Sigmoid colon (tissue), 7 donors: ENCODE measurements around the gene LAMB3. TPM values are rescaled to one million over a fixed set of nuclear protein-coding genes. Genes with fewer than 3 reads are reported as not detected.

ENCODE experiments used
- DNase-seq: peaks from one replicate; pipeline ENCODE4 v3.0.0-alpha.2; 2019
- H3K27ac ChIP-seq, 4 donors: fragments of 200-600 bp; sonication (generic); one replicate each; pipeline ENCODE4 v1.5.1; 2016 to 2019; ENCODE audit warnings: mild to moderate bottlenecking in 1 of 4
- H3K27me3 ChIP-seq, 3 donors: fragments of 200-600 bp; sonication (generic); one replicate each; pipeline ENCODE4 v1.5.1; 2019; ENCODE audit warnings: mild to moderate bottlenecking in 1 of 3
- H3K36me3 ChIP-seq, 4 donors: fragments of 200-600 bp; sonication (generic); one replicate each; pipeline ENCODE4 v1.5.1; 2016 to 2019
- H3K4me1 ChIP-seq, 4 donors: fragments of 200-600 bp; sonication (generic); one replicate each; pipeline ENCODE4 v1.5.1; 2017 to 2019
- H3K4me3 ChIP-seq, 4 donors: fragments of 200-600 bp; sonication (generic); one replicate each; pipeline ENCODE4 v1.5.1; 2017 to 2019; ENCODE audit warnings: mild to moderate bottlenecking in 2 of 4, moderate library complexity in 1 of 4
- H3K9me3 ChIP-seq, 4 donors: fragments of 200-600 bp in 3 of 4; sonication (generic) in 3 of 4; one replicate each; pipeline versions ENCODE4 v1.5.1 to v1.6.1; 2013 to 2019
- EP300 ChIP-seq, 4 donors: sonication (generic); formaldehyde crosslinking; IDR thresholded peaks; one replicate each; pipeline ENCODE4 v1.6.1; 2017; ENCODE audit warnings: antibody characterized with exemption in 4 of 4
- POLR2A ChIP-seq, 2 donors: fragments of 450-650 bp; IDR thresholded peaks; one replicate each; pipeline ENCODE4 v1.6.1; 2016; ENCODE audit warnings: antibody characterized with exemption in 2 of 2, mild to moderate bottlenecking in 2 of 2, moderate library complexity in 2 of 2
- POLR2AphosphoS5 ChIP-seq, 4 donors: sonication (generic); formaldehyde crosslinking; IDR thresholded peaks; one replicate each; pipeline ENCODE4 v1.6.1; 2017; ENCODE audit warnings: antibody characterized with exemption in 4 of 4
- WGBS, 2 donors: extraction: QIAGEN DNeasy Blood & Tissue Kit; methylation state at CpG; one replicate each; pipeline ENCODE4 v1.1.7; 2013; 5-methylcytosine and 5-hydroxymethylcytosine counted together
- intact Hi-C: fragments of 100-400 bp; cut with DNase I; formaldehyde crosslinking; loops from one replicate; pipeline ENCODE4 v1.15.1; 2023
- polyA plus RNA-seq, 3 donors: library from polyadenylated mRNA; stranded (reverse); fragments of 200-250 nt; gene quantifications; one replicate each; pipeline ENCODE4 v1.2.3, GENCODE V29; 2013
- total RNA-seq, 4 donors: library from RNA; depleted of rRNA; stranded (reverse); fragments of >200 nt; gene quantifications; one replicate each; pipeline ENCODE4 v1.1.0, GENCODE V29; 2016
- TF ChIP-seq, protein P1 (sequence below), 4 experiments: fragments of 450-650 bp in 3 of 4; fragments of 200-600 bp in 1 of 4; IDR thresholded peaks; one replicate each; pipeline ENCODE4 v1.5.1; 2016 to 2019; ENCODE audit warnings: antibody characterized with exemption in 4 of 4, mild to moderate bottlenecking in 3 of 4, moderate library complexity in 2 of 4
- donor health status: healthy with polysubstance abuse.
- donor health status: Bipolar disorder and iron deficiency.
- donor health status: healthy.

Gene LAMB3
- total and polyA plus RNA-seq, 7 donors: 0.14 to 49.4 (median 9.3) TPM; not detected in 1

DNA sequence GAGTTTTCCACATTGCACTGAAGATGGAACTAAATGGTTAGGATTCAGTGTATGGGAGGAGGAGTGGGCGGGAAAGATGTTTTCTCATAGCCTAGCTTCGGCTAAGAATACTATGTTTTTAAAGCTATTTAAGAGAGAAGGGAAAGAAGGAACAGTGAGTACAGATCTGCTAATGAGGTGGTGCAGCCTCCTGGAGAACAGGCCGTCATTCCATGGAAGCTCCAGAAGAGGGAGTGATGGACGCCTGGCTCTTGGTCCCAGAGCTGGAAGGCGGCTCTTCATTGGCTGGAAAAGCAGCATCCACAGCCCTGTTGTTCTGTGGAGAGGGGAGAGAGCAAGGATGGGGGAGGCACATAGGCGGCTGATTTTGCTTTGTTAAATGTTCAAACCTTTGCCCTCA, 61.8 kb downstream of the LAMB3 start:
- no peak overlapping the region for H3K27ac ChIP-seq
- WGBS, 2 donors: 51 to 76% methylated on average over 6 of the region's 6 CpGs
- intact Hi-C loops: no loop called here

DNA sequence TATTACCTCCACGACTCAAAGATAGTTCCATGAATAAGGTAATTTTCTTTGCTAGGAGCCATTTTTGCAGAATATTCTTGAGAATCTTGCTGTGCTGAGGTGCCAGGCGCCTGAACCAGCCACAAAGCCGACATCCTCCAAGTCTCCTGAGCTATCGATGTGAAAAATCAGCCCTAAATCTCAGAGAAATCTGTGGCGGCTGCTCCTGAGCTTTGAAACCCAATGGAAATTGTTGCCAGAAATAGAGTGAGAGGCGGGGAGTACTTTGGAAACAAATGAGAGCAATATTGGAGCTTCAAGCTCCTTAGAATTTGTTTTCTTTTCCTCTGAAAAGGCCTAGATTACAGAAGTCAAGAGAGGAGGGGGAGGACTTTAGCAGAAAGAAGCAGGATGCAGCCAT, 62.4 kb downstream of the LAMB3 start:
- WGBS, 2 donors: 78 to 88% methylated on average over 6 of the region's 6 CpGs
- no peaks in the 10 kb centered on the region for H3K36me3 ChIP-seq
- H3K27me3 ChIP-seq: peaks cover 0 to 22% (median under 1%) of the 10 kb centered on the region in 3 donors
- intact Hi-C loops: no loop called here
- no peak for TF ChIP-seq EP300 (IDR thresholded peaks at IDR 0.05)
- no peaks in the 10 kb centered on the region for H3K9me3 ChIP-seq
- H3K4me3 ChIP-seq: no peak overlapping the region
- no peak for DNase-seq
- H3K27ac ChIP-seq: no peak overlapping the region
- peaks cover 0 to 9% (median 9%) of the 10 kb centered on the region in 4 donors for H3K4me1 ChIP-seq

More for the DNA sequence above, 61.8 kb downstream of the LAMB3 start:
- Histone ChIP-seq H3K4me1 (peaks cover 0 to 8% (median 7%) of the 10 kb centered on the region in 4 donors), H3K36me3 (no peaks in the 10 kb centered on the region), H3K4me3 (no peak overlapping the region), H3K27me3 (peaks cover 0 to 17% (median 0%) of the 10 kb centered on the region in 3 donors), H3K9me3 (no peaks in the 10 kb centered on the region)
- no peak for DNase-seq
- no peak for TF ChIP-seq POLR2A (IDR thresholded peaks at IDR 0.05)
- TF ChIP-seq, protein P1, sequence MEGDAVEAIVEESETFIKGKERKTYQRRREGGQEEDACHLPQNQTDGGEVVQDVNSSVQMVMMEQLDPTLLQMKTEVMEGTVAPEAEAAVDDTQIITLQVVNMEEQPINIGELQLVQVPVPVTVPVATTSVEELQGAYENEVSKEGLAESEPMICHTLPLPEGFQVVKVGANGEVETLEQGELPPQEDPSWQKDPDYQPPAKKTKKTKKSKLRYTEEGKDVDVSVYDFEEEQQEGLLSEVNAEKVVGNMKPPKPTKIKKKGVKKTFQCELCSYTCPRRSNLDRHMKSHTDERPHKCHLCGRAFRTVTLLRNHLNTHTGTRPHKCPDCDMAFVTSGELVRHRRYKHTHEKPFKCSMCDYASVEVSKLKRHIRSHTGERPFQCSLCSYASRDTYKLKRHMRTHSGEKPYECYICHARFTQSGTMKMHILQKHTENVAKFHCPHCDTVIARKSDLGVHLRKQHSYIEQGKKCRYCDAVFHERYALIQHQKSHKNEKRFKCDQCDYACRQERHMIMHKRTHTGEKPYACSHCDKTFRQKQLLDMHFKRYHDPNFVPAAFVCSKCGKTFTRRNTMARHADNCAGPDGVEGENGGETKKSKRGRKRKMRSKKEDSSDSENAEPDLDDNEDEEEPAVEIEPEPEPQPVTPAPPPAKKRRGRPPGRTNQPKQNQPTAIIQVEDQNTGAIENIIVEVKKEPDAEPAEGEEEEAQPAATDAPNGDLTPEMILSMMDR (IDR thresholded peaks at IDR 0.05): peak in 1 of 4 experiments; percentile 10

DNA sequence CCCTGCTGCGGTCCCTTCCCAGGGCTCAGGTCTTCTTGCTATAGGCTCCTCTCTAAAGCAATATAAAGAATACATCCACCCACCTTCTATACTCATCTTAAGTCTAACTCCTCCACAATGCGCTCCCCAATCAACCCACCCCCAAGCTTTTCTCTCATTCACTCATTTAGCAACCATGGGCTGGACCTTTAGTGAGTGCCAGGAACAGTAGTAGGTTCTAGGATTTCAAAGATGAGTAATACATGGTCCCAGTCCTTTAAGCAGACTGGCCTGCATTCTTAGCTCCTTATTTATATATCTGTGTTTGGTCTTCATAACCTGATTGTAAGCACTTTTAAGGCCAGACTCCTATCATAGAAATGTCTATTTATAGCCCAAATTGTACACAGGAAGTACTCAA, 62.8 kb downstream of the LAMB3 start:
- intact Hi-C loops: no loop called here
- 91 to 97% methylated on average over 2 of the region's 2 CpGs for WGBS, 2 donors
- H3K4me3 ChIP-seq: no peak overlapping the region
- peaks cover 0 to 27% (median 5%) of the 10 kb centered on the region in 3 donors for H3K27me3 ChIP-seq
- H3K4me1 ChIP-seq: peaks cover 0 to 9% (median 9%) of the 10 kb centered on the region in 4 donors
- no peaks in the 10 kb centered on the region for H3K9me3 ChIP-seq
- no peaks in the 10 kb centered on the region for H3K36me3 ChIP-seq
- TF ChIP-seq, protein P1 (IDR thresholded peaks at IDR 0.05): no peak
- H3K27ac ChIP-seq: no peak overlapping the region
- DNase-seq: no peak

DNA sequence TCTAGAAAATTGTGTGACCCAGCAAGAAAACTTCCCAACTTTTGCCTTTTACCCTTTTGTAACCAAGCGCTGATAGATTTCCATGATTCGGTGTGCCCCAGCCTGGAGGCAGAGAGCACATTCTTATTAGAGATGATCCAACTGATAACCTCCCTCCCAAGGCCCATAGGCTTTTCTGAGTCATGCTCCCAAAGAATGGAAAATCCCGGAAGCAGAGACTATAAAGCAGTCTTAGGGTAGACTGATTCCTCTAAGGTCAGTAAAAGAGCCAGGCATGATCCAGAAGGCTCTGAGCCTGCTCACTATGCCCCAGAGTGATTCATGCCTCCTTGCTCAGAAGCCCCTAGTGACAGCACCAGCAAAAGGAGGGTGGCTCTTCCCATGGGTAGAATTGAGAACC, 64.4 kb downstream of the LAMB3 start:
- Histone ChIP-seq H3K4me1 (peaks cover 0 to 9% (median 9%) of the 10 kb centered on the region in 4 donors), H3K27me3 (peaks cover 0 to 43% (median 18%) of the 10 kb centered on the region in 3 donors), H3K27ac (no peak overlapping the region), H3K36me3 (no peaks in the 10 kb centered on the region), H3K4me3 (no peak overlapping the region), H3K9me3 (no peaks in the 10 kb centered on the region)
- intact Hi-C loops: no loop called here
- WGBS, 2 donors: 89 to 92% methylated on average over 3 of the region's 3 CpGs
- TF ChIP-seq POLR2A (IDR thresholded peaks at IDR 0.05) (no peak), POLR2AphosphoS5 (IDR thresholded peaks at IDR 0.05) (no peak), EP300 (IDR thresholded peaks at IDR 0.05) (no peak)
- TF ChIP-seq, protein P1 (IDR thresholded peaks at IDR 0.05): no peak
- no peak for DNase-seq

DNA sequence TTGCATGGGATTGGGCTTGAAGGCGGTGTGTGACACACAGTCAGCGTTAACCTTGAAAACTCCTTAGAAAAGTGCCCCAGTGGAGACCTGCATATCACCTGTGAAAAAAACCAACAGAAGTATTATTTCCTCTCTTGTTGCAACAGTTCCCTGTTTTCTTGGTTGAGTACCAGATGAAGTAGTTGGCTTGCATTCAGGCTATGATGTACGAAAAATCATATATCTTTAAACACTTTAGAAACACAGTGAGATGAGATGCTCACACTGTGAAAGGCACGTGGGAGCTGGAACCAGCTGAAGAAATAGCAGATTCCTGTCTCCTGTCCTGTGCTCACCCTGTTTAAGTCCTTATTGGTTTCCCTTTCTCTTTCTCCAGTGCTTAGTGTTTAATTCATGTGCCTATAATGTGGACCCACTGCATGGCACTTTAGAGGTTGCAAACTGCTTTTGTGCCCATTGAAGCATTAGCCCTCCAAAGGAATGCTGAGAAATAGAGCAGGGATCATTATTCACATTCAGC, 65.9 kb downstream of the LAMB3 start:
- intact Hi-C loops: no loop called here
- no peak for DNase-seq
- 39 to 61% methylated on average over 4 of the region's 4 CpGs for WGBS, 2 donors
- Histone ChIP-seq H3K9me3 (no peaks in the 10 kb centered on the region), H3K27me3 (peaks cover 0 to 56% (median 18%) of the 10 kb centered on the region in 3 donors), H3K36me3 (no peaks in the 10 kb centered on the region), H3K4me1 (peaks cover 0 to 9% (median 9%) of the 10 kb centered on the region in 4 donors), H3K27ac (no peak overlapping the region), H3K4me3 (no peak overlapping the region)
- no peak for TF ChIP-seq POLR2AphosphoS5 (IDR thresholded peaks at IDR 0.05)
- TF ChIP-seq EP300 (IDR thresholded peaks at IDR 0.05): no peak
- no peak for TF ChIP-seq POLR2A (IDR thresholded peaks at IDR 0.05)
- TF ChIP-seq, protein P1 (IDR thresholded peaks at IDR 0.05): no peak
